ENCODE results near the gene YY1.
"Not testable (repeated sequence)": the region's sequence is repeated elsewhere in the genome, so short reads cannot be mapped to it uniquely, and the experiment has no call there.

YY1 gene

DNA sequence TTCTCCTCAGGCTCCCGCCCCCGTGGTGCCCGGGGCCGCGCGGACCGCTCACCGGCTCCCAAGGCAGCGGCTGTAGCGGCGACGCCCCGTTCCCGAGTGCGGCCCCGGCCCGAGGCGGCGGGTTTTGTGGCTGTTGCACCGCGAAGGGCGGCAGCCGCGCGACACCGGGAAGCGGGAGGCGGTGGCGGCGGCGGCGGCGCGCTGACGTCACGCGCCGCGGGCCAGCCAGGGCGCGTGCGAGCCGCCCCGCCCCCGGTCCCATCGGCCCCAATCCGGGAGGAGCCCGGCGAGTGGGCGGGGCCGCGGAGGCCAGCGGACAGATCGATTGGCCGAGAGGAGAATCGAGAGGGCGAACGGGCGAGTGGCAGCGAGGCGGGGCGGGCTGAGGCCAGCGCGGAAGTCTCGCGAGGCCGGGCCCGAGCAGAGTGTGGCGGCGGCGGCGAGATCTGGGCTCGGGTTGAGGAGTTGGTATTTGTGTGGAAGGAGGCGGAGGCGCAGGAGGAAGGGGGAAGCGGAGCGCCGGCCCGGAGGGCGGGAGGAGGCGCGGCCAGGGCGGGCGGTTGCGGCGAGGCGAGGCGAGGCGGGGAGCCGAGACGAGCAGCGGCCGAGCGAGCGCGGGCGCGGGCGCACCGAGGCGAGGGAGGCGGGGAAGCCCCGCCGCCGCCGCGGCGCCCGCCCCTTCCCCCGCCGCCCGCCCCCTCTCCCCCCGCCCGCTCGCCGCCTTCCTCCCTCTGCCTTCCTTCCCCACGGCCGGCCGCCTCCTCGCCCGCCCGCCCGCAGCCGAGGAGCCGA is at the start of gene YY1:
Gene YY1 (plus strand): TSS at position 726 of the 792 bp plus-strand sequence. CDS start 101 bp downstream, outside the sequence.
- in situ Hi-C loops (cut with MboI; ENCODE audit: low sequenced_read_pairs) = no loop called here

DNA sequence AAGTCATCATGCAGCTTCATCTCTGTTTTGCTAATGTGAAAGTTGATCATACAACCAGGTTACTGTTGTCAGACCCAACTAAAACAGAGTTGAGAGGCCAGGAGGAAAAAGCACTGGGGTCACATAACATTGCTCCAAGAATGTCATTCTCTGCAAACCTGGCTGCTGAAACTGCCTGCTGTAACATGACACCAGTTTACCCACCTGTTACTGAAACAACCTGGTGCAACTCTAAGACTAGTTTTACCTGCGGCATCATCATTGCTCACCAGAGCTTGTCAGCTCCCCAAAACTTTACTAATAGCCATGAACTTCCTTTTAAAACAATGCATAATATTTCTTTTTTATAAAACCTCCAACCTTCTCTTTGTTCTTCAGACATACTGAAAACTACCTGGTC is 48.8 kb upstream of the YY1 start:
- in situ Hi-C loops (cut with MboI; ENCODE audit: low sequenced_read_pairs) = no loop called here

DNA sequence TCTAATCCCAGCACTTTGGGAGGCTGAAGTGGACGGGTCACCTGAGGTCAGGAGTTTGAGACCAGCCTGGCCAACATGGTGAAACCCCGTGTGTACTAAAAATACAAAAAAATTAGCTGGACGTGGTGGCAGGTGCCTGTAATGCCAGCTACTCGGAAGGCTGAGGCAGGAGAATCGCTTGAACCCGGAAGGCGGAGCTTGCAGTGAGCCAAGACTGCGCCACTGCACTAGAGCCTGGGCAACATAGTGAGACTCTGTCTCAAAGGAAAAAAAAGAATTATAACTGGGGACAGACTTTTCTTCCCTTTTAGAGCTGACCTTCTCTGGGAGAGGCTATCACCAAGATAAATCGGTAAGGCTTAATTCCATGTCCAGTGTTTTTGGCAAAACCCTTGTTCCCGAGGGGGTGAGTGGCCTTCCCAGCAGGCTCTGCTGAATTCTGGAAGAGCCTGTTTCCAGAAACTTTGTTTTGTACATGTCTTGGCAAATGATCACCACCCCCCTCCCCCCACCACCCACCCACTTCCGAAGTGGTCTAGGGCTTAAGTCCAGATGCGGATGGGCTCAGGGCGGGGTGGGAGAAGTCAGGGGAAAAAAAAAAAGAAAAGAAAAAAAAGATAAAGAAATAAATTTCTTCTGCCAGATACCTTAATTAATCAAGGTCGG is 47.2 kb upstream of the YY1 start:
- in situ Hi-C loops (cut with MboI; ENCODE audit: low sequenced_read_pairs) = no loop called here

GRCh38 chr14:100192250-100192671 is 46.7 kb upstream of the YY1 start:
- in situ Hi-C loops (cut with MboI; ENCODE audit: low sequenced_read_pairs) = no loop called here

DNA sequence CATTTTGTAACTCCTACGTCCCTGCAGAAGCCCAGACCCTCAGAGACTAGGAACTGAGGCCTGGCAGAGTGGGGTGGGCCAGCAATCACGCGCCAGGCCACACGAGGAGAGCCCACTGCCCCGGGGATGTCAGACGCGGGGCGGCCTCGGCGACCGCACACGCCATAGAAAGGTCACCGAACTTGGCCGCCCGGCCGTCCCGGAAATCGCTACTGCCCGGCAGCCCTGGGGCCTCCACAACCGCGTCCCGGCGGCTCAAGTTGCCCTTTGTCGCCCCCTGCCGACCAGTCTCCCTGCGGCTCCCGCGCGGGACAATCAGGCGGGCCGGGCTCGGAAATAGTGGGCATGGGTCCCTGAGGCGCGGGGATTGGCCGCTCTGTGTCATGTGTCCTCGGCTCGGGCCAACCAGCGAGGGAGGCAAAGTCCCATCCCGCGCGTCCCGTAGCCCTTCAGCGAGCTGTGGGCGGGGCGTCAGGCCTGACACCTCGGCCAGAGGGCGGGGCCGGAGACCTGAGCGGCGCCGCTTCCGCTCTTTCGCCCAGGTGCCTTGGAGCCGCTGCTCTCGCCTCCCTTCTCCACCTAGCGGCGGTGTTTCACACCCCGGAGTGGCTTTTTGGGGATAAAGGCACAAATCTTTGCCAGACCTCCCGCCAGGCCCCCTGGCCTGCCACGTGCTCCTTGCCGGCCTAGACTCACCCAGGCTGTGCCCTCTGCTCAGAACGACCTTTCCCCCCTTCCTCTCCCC is 46.1 kb upstream of the YY1 start:
- in situ Hi-C loops (cut with MboI; ENCODE audit: low sequenced_read_pairs) = no loop called here

DNA sequence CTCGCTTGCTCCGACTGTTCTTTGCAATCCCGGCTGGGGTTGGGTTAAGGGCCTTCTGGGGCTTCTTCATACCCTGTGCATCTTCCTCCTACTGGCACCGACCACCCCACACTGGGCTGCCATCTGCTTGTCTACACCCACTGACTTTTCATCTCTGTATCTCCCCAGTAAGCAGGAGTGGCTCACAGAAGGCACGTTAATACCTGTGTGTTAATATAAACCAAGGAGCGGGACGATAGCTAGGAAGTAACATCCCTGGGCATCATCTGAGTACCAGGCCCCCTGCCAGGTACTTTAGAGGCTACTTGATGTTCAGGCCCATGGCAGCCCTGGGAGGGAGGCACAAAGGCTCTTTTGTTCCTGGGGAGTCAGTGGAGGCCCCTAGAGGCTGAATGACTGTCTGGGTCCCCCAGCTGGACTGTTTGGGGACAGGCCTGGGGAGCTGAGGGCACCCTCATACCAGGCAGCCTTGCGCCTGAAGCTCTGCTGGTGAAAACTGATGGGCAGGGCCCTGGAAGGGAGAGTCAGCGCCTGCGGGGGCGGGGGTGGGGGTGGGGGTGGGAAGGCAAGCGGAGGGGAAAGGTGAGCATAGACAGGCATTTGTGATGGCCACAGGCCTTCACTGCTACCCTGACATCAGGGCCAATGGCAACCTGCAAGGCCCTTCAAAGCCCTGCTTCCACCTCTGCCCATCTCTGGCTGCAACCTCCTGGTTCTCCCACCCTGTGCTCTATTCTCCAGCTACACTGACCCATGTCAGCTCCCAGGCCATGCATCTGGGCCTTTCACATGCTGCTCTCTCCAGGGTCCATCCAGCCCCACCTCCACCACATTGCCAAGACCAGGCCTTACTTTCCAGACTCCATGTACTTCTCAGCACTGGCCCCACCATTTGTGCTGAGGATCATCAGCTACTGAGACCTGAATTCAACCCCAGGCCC is 45.3 kb upstream of the YY1 start:
- in situ Hi-C loops (cut with MboI; ENCODE audit: low sequenced_read_pairs) = no loop called here

- in situ Hi-C loops (cut with MboI; ENCODE audit: low sequenced_read_pairs) = no loop called here
These were observed 39.6 kb upstream of the YY1 start for GRCh38 chr14:100199240-100199860.

DNA sequence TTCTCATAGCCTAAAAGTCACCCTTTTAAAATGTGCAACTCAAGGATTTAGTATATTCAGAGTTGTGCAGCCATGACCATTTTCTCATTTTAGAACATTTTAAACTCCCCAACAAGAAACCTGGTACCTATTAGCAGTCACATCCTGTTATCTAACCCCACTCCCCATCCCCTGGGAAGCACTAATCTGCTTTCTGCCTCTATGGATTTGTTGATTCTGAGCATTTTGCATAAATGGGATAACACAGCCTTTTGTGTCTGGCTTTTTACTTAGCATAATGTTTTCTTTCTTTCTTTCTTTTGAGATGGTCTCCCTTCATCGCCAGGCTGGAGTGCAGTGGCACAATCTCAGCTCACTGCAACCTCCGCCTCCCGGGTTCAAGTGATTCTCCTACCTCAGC is 38.6 kb upstream of the YY1 start:
- in situ Hi-C loops (cut with MboI; ENCODE audit: low sequenced_read_pairs) = no loop called here

- in situ Hi-C loops (cut with MboI; ENCODE audit: low sequenced_read_pairs) = no loop called here
These were observed 37.2 kb upstream of the YY1 start for GRCh38 chr14:100201701-100202100.

- in situ Hi-C loops (cut with MboI; ENCODE audit: low sequenced_read_pairs) = no loop called here
These were observed 36.2 kb upstream of the YY1 start for GRCh38 chr14:100202712-100203111.

- in situ Hi-C loops (cut with MboI; ENCODE audit: low sequenced_read_pairs) = no loop called here
These were observed 35.8 kb upstream of the YY1 start for GRCh38 chr14:100203146-100203545.

DNA sequence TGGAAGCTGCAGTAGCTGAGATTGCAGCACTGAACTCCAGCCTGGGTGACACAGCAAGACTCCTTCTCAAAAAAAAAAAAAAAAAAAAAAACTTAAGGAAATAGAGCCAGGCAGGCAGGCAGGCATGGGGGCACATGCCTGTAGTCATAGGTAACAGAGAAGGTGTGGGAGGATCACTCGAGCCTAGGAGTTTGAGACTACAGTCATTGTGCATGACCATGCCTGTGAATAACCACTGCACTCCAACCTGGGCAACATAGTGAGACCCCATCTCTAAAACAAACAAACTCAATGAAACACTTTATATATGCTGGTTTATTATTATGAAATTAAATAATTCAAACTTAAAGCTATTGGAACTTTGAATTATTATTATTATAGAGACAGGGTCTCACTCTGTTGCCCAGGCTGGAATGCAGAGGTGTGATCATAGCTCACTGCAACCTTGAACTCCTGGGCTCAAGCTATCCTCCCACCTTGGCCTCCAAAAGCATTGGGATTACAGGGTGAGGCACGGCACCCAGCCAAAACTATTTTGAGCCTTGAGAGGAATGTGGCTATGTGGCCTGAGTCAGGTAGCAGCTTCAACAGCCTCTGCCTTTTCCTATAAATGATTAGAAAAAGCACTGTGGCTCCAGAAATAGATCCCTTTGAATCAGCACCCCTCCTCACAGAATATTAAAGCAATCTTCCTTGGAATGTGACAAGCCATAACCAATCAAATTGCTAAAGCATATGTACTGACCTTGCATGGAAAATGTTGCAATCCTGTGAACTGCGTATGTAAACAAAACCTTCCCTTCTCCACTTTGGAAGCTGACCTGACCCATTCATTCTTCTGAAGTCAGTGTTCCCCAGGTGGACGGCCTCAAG is 34.7 kb upstream of the YY1 start:
- in situ Hi-C loops (cut with MboI; ENCODE audit: low sequenced_read_pairs) = no loop called here

GRCh38 chr14:100204835-100205167 is 34.1 kb upstream of the YY1 start:
- in situ Hi-C loops (cut with MboI; ENCODE audit: low sequenced_read_pairs) = not testable (repeated sequence)

GRCh38 chr14:100207588-100207987 is 31.4 kb upstream of the YY1 start:
- in situ Hi-C loops (cut with MboI; ENCODE audit: low sequenced_read_pairs) = not testable (repeated sequence)

- in situ Hi-C loops (cut with MboI; ENCODE audit: low sequenced_read_pairs) = not testable (repeated sequence)
These were observed 30.8 kb upstream of the YY1 start for GRCh38 chr14:100208136-100208535.

- in situ Hi-C loops (cut with MboI; ENCODE audit: low sequenced_read_pairs) = no loop called here
These were observed 27.6 kb upstream of the YY1 start for GRCh38 chr14:100211366-100211765.

DNA sequence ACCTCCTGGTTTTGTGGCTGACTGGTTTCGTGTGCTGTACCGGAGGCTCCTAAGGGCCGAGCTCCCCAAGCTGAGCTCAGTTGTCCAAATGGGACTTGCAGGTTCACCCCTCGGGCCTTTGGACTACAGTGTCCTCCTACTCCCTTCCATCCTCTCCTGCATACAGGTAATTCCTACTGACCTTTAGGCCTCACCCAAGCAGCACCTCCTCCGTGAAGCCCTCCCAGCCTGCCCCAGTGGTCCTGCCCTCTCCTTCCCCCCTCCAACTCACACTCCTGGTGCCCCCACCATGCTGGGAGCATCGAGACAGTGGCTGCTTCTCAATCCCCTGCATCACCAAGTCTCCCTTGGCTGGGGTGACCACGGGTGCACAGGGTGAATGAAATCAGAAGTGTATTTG is 27.1 kb upstream of the YY1 start:
- in situ Hi-C loops (cut with MboI; ENCODE audit: low sequenced_read_pairs) = no loop called here

DNA sequence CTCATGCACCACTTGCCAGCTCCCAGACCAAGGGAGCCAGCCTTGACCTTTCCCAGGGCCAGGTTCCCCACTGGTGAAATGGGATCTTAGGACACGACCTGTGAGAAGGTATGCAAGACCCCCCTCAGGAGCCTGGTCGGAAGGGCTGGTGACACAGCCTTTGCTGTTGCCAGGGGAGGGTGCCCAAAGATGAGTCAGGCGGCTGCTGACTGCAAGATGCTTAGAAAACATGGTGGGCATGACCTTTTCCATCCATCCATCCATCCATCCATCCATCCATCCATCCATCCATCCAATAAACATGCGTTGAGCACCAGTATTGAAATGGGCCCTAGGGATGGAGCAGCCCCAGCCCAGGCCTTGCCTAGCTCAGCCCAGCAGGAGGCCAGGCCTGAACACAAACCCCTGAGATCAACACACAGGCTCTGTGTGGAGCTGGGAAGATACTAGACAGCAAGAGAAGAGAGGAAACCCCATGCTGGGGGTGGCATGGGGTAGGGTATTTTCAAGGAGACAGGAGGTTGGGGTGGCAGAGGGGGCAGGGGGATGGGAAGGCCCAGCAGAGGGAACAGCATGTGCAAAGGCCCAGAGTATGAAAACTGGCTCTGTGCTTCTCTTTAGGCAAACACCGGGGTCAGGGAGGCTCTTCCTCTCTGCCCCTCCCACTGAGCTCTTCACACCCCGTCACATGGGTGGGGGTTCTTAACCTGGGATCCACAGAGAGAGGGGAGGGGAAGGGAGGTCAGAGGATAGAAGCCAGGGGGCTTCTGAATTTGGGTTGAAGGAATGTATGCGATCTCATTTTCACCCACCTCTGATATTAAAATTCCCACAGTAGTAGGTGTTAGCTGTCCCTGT is 26.2 kb upstream of the YY1 start:
- in situ Hi-C loops (cut with MboI; ENCODE audit: low sequenced_read_pairs) = no loop called here

All from HL-60/S4 treated with phorbol 12-myristate 13-acetate at 8.2 ng/mL for 4 days and 3 days (cell line).